BE2C (cell line): Measurements from ENCODE around the gene TRAM2.

ENCODE experiments used
- DNase-seq: peaks from one replicate; pipeline ENCODE4 v3.0.0-alpha.2; 2020
- H3K27me3 ChIP-seq: fragments of 250-450 bp; sonication (Bioruptor Pico); 2 replicates; pipeline ENCODE4 v1.5.1; 2020; ENCODE audit warnings: mild to moderate bottlenecking
- H3K36me3 ChIP-seq: fragments of 250-450 bp; sonication (Bioruptor Pico); 2 replicates; pipeline ENCODE4 v1.5.1; 2020; ENCODE audit warnings: mild to moderate bottlenecking
- H3K4me1 ChIP-seq: fragments of 250-450 bp; sonication (Bioruptor Pico); 2 replicates; pipeline ENCODE4 v1.5.1; 2020
- H3K4me3 ChIP-seq: 2 replicates; pipeline ENCODE4 v1.5.1; 2011; ENCODE audit warnings: low read depth, low read length
- H3K9me3 ChIP-seq: fragments of 250-450 bp; sonication (Bioruptor Pico); 2 replicates; pipeline ENCODE4 v1.5.1; 2020
- CTCF ChIP-seq: IDR thresholded peaks from 2 replicates; pipeline ENCODE4 v1.5.1; 2012; ENCODE audit warnings: mild to moderate bottlenecking, low read depth, low read length

The TRAM2 gene

GRCh38 chr6:52605610-52606185 lies 28.8 kb upstream of the TRAM2 start:
- no peaks in the 10 kb centered on the region for H3K36me3 ChIP-seq
- no peaks in the 10 kb centered on the region for H3K9me3 ChIP-seq
- peaks cover 7% of the 10 kb centered on the region for H3K4me1 ChIP-seq
- no peak for DNase-seq
- TF ChIP-seq CTCF = no peak
- no peaks in the 10 kb centered on the region for H3K27me3 ChIP-seq
- no peak overlapping the region for H3K4me3 ChIP-seq

GRCh38 chr6:52603000-52603795 lies 26.3 kb upstream of the TRAM2 start:
- no peak for DNase-seq
- H3K4me1 ChIP-seq = peaks cover 5% of the 10 kb centered on the region
- TF ChIP-seq CTCF = no peak
- no peaks in the 10 kb centered on the region for H3K27me3 ChIP-seq
- H3K4me3 ChIP-seq = no peak overlapping the region
- no peaks in the 10 kb centered on the region for H3K36me3 ChIP-seq
- H3K9me3 ChIP-seq = no peaks in the 10 kb centered on the region

GRCh38 chr6:52598824-52599190 lies 21.9 kb upstream of the TRAM2 start:
- Histone ChIP-seq H3K9me3 (no peaks in the 10 kb centered on the region), H3K27me3 (no peaks in the 10 kb centered on the region), H3K4me3 (no peak overlapping the region), H3K4me1 (peaks cover 35% of the 10 kb centered on the region), H3K36me3 (no peaks in the 10 kb centered on the region)
- TF ChIP-seq CTCF = no peak
- no peak for DNase-seq

- Histone ChIP-seq H3K4me3 (peak overlapping the region; percentile 41), H3K9me3 (no peaks in the 10 kb centered on the region), H3K27me3 (no peaks in the 10 kb centered on the region), H3K36me3 (no peaks in the 10 kb centered on the region), H3K4me1 (peaks cover 35% of the 10 kb centered on the region)
- peak; percentile 92 for DNase-seq
- TF ChIP-seq CTCF = peak; percentile 96
Measured at GRCh38 chr6:52598123-52598823, 21.4 kb upstream of the TRAM2 start.

GRCh38 chr6:52597738-52598122 lies 20.9 kb upstream of the TRAM2 start:
- no peak for DNase-seq
- Histone ChIP-seq H3K9me3 (no peaks in the 10 kb centered on the region), H3K4me3 (peak overlapping the region; percentile 41), H3K36me3 (no peaks in the 10 kb centered on the region), H3K4me1 (peaks cover 35% of the 10 kb centered on the region), H3K27me3 (no peaks in the 10 kb centered on the region)
- TF ChIP-seq CTCF = no peak
